HG03520 (cell line): ENCODE measurements around the gene PLCL1.

Source experiments
- ATAC-seq: cut with Tn5 transposase; IDR thresholded peaks from one replicate; pipeline ENCODE4 v1.9.1; 2021; ENCODE audit warnings: mild to moderate bottlenecking, moderate library complexity; ENCODE audit not compliant: unreplicated experiment

PLCL1 gene

DNA sequence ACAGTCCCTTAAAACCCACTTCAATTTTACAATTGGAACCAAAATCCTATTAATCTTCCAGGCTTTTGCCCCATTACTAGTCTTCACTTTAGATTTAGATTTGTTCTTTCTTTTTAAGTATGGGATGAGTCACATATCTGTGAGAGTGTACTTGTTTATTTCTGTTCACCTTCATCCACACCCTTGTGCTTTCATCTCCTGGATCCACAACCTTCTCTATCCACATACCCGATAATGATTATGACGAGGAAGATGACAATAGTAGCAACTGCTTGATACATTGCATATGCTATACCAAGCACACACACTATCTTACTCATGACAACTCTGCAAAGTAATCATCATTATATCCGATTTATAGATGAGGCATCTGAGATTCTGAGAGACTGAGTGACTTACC, 297.3 kb downstream of the PLCL1 start:
- ATAC-seq: no peak

DNA sequence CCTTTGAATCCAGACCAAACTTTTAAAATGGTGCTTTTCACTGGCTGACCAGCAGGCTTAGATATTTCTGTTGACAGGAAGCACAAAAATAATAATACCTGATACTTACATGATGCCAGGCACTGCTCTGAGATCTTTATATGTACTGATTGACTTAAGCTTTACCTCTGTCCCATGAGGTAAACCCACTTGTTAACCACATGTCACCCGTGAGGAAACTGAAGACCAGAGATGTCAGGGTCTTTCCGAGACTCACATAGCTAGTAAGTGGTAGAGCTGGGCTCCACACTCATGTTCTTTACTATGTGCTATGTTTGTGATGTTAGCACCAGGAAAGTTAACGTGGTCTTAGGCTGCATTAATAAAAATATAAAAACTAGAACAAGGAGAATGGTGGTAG, 297.7 kb downstream of the PLCL1 start:
- ATAC-seq: no peak

DNA sequence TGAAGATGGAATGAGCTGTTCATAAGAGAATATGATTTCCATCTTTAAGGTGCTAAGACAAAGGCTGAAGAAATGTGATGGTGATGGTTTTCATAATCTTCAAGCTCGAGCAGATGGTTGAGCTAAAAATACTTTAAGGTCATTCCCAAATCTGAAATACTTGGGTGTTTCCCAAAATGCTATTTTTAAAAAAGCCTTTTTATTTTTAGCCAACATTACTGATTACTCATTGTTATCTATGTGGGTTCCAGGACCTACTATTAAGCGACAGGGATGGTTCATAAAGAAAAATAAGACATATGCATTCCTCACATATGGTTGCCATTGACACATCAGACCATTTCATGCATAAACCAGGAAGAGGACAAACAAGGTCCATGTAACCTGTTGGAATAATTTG, 298.5 kb downstream of the PLCL1 start:
- ATAC-seq: no peak

DNA sequence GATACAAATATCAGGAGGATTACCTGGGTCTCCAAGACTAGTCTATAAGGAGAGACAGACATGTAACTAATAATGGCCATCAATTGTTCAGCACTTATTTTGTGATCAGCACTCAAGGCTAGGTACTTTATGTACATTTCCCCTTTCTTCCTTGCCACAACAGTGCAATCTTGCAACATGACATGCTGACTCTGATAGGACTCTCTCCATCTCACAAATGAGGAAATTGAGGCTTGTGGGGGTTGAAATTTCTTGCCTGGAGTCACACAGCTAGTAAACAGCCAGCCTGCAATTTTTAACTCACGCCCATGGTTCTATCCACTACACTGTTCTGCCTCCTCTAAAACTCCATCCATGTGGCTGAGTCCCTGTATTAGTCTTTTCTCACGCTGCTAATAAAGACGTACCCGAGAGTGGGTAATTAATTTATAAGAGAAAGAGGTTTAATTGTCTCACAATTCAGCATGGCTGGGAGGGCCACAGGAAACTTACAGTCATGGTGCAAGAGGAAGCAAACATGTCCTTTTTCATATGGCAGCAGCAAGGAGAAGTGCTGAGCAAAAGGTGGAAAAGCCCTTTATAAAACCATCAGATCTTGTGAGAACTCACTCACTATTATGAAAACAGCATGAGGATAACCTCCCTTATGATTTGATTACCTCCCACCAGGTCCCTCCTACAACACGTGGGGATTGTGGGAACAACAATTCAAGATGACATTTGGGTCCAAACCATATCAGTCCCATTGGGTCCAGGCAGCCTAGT, 302.4 kb downstream of the PLCL1 start:
- ATAC-seq: no peak

DNA sequence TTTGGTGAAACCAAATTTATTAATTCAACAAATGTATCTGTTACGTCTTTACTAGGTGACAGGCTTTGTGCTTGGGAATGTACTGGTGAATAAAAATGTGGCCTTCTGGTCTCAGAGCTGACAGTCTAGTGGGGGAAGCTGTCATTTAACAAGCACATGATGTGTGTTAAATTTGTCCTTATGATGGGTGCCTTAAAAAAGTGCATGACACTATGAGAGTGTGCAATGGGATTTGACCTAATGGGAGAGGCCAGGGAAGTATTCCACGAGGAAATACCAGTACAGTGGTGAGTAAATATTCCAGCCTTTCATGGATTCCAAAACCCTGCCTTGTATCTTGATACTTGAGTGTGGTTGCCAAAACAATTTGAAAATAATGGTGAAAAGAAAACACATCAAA, 308.9 kb downstream of the PLCL1 start:
- no peak for ATAC-seq

DNA sequence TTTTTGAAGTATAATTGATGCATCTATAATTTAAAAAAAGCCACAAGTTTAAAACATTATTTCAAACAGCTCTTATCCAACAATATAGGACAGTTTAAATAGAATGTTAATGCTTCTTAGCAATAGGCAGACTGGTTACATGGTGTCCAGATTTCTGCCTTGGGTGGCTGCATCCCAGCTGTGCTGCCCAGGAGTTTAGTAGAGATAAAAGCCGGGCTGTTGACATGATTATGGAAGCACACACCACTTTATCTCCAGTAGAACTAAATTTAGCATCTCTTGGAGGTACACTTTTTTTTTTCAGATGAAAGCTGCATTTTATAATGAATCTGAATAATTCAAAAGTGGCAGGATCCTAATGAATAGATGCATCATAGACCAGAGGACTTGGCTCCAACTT, 309.7 kb downstream of the PLCL1 start:
- ATAC-seq: no peak

DNA sequence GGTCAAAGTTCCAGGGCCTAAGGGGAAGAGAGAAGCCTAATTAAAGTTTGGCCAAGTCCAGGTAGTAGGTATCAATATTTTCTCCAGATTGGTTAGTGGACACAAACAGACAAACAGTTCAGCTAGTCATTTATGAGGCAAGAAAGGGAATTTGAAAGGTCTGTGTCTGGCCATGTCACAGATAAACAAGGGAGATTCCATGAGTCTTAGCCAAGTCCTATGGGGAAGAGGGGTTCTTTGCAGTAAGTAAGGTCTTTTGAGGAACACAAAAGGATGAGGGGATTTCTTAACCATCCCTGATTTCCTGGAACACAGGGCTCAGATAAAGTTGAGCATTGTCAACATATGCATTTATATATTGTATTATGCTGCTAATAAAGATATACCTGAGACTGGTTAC, 310.8 kb downstream of the PLCL1 start:
- no peak for ATAC-seq

DNA sequence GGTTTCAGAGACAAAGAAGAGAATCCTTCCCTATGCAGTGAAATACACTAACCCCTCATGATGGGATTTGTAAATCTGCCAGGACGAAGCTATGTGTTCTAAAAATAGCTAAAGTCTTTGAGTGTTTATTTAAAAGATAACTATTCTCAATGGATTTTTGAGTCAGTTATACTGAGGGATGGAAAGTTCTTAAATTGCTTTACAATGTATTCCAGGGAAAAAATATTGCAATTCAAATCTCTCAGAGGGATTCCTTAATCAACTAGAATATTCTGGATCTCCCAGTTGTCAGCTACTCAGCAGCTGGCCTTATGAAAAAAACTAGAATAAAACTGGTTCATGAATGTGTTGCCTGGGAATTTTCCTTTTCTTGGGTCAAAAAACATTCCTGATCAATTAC, 312.4 kb downstream of the PLCL1 start:
- no peak for ATAC-seq

DNA sequence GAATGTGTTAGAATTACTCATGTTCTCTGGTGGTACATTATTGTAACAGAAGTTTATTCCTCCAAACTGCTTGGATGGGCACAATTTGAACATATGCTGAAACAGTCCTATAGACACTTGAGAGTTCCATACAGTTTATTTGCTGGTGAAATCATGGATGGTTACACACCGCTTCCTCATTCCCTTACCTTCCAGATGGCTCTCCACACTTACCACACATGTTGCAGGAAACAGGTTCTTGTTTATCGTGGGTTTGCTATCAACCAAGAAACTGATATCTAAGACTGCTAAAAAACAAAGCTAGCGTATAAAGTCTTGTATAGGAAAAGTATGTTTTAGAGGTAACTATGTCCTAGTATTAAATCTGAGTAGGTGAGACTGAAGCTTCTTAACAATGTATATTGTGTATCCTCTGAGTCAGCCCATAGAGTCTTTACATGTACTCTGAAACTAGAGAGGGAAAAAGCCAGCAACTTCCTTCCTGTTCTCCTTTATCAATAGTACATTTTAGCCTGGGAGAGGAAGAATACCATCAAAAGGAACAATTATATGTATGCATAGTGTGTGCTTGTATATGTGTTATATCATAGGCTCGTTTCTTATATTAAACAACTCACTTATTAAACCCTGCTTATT, 313.1 kb downstream of the PLCL1 start:
- no peak for ATAC-seq

DNA sequence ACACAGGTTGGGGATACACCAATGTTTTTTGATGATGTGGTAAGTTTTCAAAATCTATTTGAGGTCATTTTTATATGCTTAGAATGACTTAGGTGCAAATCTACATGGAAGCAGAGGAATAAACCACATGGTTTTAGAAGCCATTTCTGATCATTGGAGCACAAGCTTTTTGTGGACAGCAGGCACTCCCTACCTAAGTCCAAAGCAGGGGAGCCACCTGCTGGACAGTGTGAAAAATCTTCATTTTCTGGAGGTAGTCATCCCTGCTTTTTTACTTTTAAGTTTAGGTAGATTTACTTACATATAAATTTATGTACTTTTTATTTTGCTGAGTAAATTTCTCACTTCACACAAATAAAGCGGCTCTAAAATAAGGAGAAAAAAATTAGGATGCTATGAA, 323.2 kb downstream of the PLCL1 start:
- ATAC-seq: no peak

DNA sequence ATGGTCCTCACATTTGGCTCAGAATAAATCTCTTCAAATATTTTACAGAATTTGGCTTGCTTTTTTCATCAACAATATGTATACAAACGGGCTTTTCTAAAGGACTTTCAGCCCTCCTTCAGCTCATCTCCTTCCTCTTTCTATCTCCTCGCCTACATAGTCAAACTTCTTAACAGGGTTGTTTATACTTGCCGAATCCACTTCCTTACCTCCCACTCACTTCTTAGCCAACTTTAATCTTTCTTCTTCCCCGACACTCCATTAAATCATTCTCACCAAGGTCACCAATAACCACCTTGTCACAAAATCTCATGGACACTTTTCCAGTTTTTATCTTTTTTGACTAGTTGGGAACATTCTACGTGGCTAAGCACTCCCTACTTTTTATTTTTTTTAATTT, 325.2 kb downstream of the PLCL1 start:
- no peak for ATAC-seq

DNA sequence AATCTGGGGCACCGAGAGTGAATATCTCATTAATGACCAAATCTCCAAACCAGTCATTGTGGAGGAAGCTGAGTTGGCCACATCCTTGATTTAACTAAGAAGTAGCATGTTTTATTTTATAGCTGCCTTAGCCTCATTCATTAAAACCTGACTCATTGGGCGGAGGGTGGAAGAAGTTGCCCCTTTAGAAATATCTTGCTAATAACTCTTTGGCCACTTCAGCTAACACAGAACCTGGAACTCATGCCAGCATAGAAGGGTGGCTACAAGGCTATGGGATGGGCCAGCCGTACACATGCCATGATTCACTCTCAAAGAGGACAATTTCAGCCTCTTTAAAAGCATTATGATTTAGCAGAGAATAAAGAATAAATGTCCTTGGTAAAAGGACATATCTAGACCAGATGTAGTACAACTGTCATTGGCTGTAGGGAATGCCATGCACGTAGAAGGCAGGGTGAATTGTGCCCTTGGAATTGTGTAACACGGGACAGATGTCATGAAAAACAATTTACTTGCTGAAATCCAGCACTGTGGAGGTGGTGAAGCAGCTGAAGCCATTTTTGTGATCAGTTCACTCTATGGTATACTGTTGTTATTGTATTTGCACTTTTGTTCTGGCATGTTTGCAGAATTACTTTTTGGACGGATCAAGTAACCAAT, 330.0 kb downstream of the PLCL1 start:
- ATAC-seq: no peak

DNA sequence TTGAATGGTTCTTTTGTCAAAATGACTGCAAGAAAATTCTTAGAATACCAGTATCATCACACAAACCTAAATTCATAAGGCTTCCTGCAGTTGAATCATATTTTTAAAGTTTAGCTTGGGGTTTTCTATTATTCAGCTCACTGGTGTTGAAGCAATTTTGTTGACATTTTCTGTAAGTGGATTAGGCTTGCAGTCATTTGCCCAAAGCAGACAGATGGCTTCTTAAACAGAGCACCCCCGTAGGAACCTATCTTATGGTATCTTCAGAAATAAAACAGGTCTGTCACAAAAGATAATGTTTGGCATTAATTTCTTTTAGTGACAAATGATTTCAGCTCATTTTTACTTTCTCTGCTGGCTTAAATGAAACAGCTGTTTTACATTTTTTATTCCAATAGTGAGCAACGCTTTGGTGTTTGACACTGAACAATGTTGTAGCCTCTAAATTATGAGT, 331.1 kb downstream of the PLCL1 start:
- no peak for ATAC-seq

DNA sequence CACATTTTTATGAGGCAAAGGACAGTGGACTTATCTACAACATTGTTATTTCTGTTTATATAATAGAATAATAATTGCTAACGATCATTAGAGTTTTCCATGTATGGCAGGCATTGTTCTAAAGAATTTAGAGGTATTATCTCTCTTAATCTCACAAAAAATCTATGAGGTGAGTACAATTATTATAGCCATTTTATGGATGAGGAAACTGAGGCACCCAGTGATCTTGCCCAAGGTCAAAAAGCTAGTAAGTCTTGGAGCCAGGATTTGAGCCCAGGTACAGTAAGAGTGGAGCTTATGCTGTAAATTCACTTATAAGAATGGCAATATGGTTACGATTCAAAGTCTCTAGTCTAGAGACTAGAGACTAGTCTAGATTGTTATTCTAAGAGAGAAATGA, 331.7 kb downstream of the PLCL1 start:
- ATAC-seq: no peak

DNA sequence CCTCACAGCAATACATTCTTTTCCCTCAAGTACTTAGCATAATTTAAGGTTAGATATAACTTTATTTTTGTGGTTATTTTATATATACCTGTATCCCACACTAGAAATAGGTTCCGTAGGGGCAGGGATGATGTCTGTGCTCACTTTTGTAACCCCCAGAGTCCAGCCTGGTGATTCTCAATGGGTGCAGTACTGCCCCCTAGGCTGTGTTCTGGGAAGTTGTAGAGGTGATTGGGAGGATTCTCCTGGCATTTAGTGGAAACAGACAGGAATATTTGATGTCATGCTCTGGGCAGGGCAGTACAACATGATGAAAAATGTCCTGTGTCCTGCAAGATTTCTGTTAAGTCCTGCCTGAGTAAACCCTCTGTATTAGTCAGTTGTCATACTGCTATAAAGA, 333.3 kb downstream of the PLCL1 start:
- ATAC-seq: no peak

DNA sequence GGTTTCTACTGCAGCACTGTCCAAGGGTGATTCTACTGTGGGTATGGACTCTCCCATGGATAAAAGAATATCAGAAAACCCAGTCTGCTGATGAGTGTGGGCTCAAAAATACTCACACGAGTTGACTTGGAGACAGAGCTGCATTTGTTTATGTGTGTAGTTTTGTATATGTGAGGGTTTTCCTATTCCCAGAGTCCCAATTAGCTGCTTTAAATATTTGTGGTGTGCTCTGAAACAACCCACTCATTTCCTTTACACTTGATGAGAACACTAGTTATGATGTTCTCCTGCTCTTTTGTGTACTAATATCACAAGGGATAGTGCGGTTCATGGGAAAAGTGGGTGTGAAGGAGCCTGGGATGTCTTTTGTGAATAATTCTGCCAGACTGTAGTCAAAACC, 337.3 kb downstream of the PLCL1 start:
- ATAC-seq: no peak

DNA sequence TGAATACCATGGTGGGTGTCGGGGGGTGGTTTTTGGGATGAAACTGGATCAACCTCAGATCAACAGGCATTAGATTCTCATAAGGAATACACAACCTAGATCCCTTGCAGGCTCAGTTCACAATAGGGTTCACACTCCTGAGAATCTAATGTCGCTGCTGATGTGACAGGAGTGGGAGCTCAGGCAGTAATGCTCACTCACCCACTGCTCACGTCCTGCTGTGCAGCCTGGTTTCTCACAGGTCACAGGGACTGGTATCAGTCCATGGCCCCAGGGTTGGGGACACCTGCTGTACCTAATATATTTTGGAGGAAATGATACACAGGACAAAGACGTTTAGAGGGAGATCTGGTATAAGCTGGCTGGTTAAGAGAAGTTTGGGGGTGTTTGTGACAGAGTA, 338.8 kb downstream of the PLCL1 start:
- no peak for ATAC-seq

DNA sequence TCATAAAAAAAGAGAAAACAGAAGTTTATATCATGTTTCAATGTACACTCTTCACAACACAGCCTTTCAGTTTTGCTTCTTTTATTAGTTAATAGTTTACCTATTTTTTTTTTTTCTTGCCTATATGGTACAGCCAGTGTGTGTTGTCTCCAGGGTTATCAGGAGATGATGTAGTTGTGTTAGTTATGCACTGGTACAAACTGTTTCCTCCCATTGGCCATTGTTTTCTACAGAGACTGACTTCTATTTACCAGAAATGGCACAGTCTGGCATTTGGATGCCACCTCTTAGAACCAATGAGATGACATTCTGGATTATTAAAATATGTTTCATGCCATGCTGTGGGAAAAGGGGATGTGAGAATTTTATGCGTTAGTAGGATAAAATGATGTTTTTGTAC, 339.4 kb downstream of the PLCL1 start:
- no peak for ATAC-seq

DNA sequence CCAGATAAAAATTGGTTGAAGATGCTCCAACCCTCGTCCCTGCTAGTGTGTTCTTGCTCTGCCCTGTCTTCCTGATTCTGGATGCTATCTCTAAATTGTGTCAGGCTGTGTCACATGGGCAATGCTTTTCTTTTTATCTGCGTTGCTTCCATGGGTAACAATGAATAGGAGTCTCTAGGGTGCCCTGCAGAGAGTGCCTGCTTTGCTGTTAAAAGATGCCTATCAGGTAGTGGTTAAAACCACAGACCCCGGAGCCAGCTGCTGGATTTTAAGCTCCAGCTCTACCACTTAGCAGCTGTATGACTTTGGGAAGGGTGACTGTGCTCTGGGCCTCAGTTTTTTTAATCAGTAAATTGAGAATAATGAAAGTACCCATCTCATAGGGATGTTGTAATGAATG, 340.3 kb downstream of the PLCL1 start:
- no peak for ATAC-seq

DNA sequence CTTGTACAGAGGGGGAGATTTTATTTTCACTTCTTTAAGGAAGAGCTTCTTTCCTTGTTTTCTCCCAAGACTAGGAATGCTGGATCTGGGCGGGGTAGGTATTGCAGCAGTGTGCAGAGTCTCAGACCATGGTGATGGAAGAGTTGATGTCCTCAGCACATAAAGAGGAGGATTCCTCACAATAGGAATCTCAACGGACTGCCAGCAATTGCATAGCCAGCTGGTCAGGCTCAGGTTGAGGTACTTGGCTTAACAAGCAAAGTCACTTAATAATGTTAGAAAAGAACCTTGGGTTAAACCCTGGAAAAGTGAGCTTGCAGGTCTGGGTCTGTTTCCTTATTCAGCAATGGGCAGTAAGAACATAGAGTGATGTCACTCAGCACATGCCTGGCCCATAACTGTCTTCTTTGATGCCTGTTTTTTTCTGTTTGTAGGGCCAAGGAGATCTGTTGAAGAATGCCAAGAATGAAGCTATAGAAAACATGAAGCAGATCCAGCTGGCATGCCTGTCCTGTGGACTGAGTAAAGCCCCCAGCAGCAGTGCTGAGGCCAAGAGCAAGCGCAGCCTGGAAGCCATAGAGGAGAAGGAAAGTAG, 342.1 kb downstream of the PLCL1 start:
- no peak for ATAC-seq

DNA sequence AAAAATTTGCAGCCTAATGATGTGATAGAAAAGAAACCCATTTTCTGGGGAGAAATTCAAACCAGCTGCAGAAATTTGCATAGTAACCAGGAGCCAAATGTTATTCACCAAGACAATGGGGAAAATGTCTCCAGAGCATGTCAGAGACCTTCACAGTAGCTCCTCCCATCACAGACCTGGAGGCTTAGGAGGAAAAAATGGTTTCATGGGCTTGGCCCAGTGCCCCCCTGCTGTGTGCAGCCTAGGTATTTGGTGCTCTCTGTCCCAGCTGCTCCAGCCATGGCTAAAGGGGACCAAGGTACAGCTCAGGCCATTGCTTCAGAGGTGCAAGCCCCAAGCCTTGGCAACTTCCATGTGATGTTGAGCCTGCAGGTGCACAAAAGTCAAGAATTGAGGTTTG, 352.9 kb downstream of the PLCL1 start:
- ATAC-seq: no peak

DNA sequence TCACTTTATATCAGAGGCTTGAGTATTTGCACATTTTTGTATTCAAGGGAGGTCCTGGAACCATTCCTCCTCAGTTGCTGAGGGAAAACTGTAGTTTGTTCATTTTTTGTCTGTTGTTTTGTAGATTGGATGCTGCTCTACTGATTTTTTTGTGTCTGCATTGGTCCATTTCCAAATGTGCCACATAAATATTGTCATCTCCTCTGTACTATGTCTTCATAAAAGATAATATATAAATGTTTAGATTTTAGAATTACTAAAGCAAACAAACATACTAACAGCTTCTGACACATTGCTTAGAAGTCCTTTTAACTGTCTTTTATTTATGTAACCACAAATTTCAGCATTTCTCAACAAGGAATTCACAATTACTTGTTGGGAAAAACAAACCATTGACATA, 356.8 kb downstream of the PLCL1 start:
- no peak for ATAC-seq
